CD4-positive, alpha-beta T cell treated with Interleukin-4 for 4 hours (primary cell): Measurements from ENCODE around the gene BRI3BP.
"Not testable (repeated sequence)": the region's sequence is repeated elsewhere in the genome, so short reads cannot be mapped to it uniquely, and the experiment has no call there.

Experiments
- DNase-seq: peaks from one replicate; pipeline ENCODE4 v3.0.0-alpha.2; 2020

The BRI3BP gene

GRCh38 chr12:125070112-125070511, 76.7 kb downstream of the BRI3BP start:
- DNase-seq: no peak

GRCh38 chr12:125070661-125071390, 77.4 kb downstream of the BRI3BP start:
- no peak for DNase-seq

GRCh38 chr12:125071456-125071855, 78.0 kb downstream of the BRI3BP start:
- no peak for DNase-seq

GRCh38 chr12:125072496-125072895, 79.1 kb downstream of the BRI3BP start:
- DNase-seq: no peak

- DNase-seq: not testable (repeated sequence)
Measured at GRCh38 chr12:125074294-125074693, 80.8 kb downstream of the BRI3BP start.

- no peak for DNase-seq
Measured at GRCh38 chr12:125076103-125076502, 82.7 kb downstream of the BRI3BP start.

GRCh38 chr12:125079084-125079483, 85.6 kb downstream of the BRI3BP start:
- no peak for DNase-seq

- no peak for DNase-seq
Measured at GRCh38 chr12:125079648-125080645, 86.5 kb downstream of the BRI3BP start.
